Measurements from ENCODE around the gene CANX. TPM values are rescaled to one million over a fixed set of nuclear protein-coding genes. Genes with fewer than 3 reads are reported as not detected.

The CANX gene
- total and polyA plus RNA-seq, 9 donors = 176 to 688 (median 573) TPM

GRCh38 chr5:179720222-179720621, 21.5 kb downstream of the CANX start:
- no peak for TF ChIP-seq CTCF (IDR thresholded peaks at IDR 0.05)
- TF ChIP-seq POLR2A (IDR thresholded peaks at IDR 0.05) = no peak
- no peak for TF ChIP-seq EP300 (IDR thresholded peaks at IDR 0.05)
- Histone ChIP-seq H3K4me1 (ENCODE audit: insufficient read depth) (no peaks in the 10 kb centered on the region), H3K9me3 (no peaks in the 10 kb centered on the region), H3K36me3 (no peaks in the 10 kb centered on the region), H3K27me3 (no peaks in the 10 kb centered on the region), H3K27ac (no peak overlapping the region), H3K4me3 (no peak overlapping the region)
- intact Hi-C loops (cut with DNase I) = no loop called here
- 62 to 70% (median 65%) methylated on average over 2 of the region's 2 CpGs for WGBS, 3 donors
- no peak for DNase-seq

DNA sequence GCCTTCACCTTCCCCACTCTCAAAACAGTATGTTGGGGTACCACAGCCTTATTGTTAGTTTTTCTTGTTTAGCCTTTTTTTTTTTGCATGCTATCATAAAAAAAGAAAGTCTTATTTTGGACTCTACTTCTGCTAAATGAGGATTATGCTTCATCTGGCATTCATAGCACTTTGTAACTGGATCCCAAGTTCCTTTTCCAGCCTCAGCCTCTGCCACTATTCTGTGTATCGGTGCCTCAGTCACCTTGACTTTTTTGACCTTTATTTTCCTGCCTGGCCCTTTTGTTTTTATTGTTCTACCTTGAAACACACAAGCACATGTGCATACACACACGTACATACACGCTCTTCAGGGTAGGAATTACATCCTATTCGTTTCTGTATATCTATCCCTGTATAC, 25.4 kb downstream of the CANX start:
- no peaks in the 10 kb centered on the region for H3K36me3 ChIP-seq
- TF ChIP-seq CTCF (IDR thresholded peaks at IDR 0.05) (no peak), EP300 (IDR thresholded peaks at IDR 0.05) (no peak), POLR2A (IDR thresholded peaks at IDR 0.05) (no peak)
- WGBS, 3 donors = 84 to 88% (median 88%) methylated on average over 4 of the region's 4 CpGs
- H3K4me3 ChIP-seq = no peak overlapping the region
- intact Hi-C loops (cut with DNase I) = no loop called here
- H3K9me3 ChIP-seq = no peaks in the 10 kb centered on the region
- no peaks in the 10 kb centered on the region for H3K27me3 ChIP-seq
- no peak for DNase-seq
- no peaks in the 10 kb centered on the region for H3K4me1 ChIP-seq (ENCODE audit: insufficient read depth)
- H3K27ac ChIP-seq = no peak overlapping the region

- H3K27ac ChIP-seq = no peak overlapping the region
- intact Hi-C loops (cut with DNase I) = no loop called here
- 87 to 91% (median 90%) methylated on average over 6 of the region's 6 CpGs for WGBS, 3 donors
- no peaks in the 10 kb centered on the region for H3K9me3 ChIP-seq
- no peak for DNase-seq
- no peaks in the 10 kb centered on the region for H3K36me3 ChIP-seq
- no peaks in the 10 kb centered on the region for H3K27me3 ChIP-seq
- no peak overlapping the region for H3K4me3 ChIP-seq
- TF ChIP-seq POLR2A (IDR thresholded peaks at IDR 0.05) (no peak), CTCF (IDR thresholded peaks at IDR 0.05) (no peak)
- no peaks in the 10 kb centered on the region for H3K4me1 ChIP-seq (ENCODE audit: insufficient read depth)
Observed at GRCh38 chr5:179727106-179727505, 28.3 kb downstream of the CANX start.

- WGBS, 3 donors = 72 to 90% (median 80%) methylated on average over 4 of the region's 4 CpGs
- DNase-seq = no peak
- Histone ChIP-seq H3K4me3 (no peak overlapping the region), H3K4me1 (ENCODE audit: insufficient read depth) (peaks cover under 1% of the 10 kb centered on the region), H3K27me3 (no peaks in the 10 kb centered on the region), H3K9me3 (no peaks in the 10 kb centered on the region), H3K36me3 (no peaks in the 10 kb centered on the region), H3K27ac (no peak overlapping the region)
- intact Hi-C loops (cut with DNase I) = no loop called here
- no peak for TF ChIP-seq POLR2A (IDR thresholded peaks at IDR 0.05)
- TF ChIP-seq EP300 (IDR thresholded peaks at IDR 0.05) = no peak
- TF ChIP-seq CTCF (IDR thresholded peaks at IDR 0.05) = no peak
Observed at GRCh38 chr5:179729303-179729702, 30.5 kb downstream of the CANX start.

DNA sequence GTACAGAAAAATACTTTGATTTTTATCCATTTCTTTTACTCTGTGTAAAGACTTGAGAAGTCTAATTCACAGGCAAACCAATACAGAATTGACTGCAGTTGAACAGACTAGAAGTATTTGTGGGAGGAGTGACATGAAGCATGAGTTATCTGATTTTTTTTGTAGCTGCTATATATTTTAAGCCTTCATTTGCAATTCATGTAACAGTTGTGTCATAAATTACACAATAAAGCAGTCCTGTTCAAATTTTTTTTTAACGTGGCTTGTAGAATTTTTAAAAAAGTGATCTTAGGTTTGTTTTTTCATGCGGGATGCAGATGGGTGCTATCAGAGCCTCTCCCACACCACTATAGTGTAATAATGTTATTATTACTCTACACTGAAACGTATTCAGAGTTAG, 31.0 kb downstream of the CANX start:
- intact Hi-C loops (cut with DNase I) = no loop called here
- DNase-seq = no peak
- H3K27me3 ChIP-seq = no peaks in the 10 kb centered on the region
- 36 to 45% (median 38%) methylated on average over 3 of the region's 3 CpGs for WGBS, 3 donors
- no peaks in the 10 kb centered on the region for H3K9me3 ChIP-seq
- no peak for TF ChIP-seq CTCF (IDR thresholded peaks at IDR 0.05)
- TF ChIP-seq EP300 (IDR thresholded peaks at IDR 0.05) = no peak
- TF ChIP-seq POLR2A (IDR thresholded peaks at IDR 0.05) = no peak
- H3K36me3 ChIP-seq = no peaks in the 10 kb centered on the region
- H3K4me1 ChIP-seq (ENCODE audit: insufficient read depth) = peaks cover 4% of the 10 kb centered on the region
- no peak overlapping the region for H3K27ac ChIP-seq
- no peak overlapping the region for H3K4me3 ChIP-seq

All from ovary (tissue), 9 donors.